ENCODE data around the gene LONRF2.
"Not testable (repeated sequence)": the region's sequence is repeated elsewhere in the genome, so short reads cannot be mapped to it uniquely, and the experiment has no call there.

Gene LONRF2

DNA sequence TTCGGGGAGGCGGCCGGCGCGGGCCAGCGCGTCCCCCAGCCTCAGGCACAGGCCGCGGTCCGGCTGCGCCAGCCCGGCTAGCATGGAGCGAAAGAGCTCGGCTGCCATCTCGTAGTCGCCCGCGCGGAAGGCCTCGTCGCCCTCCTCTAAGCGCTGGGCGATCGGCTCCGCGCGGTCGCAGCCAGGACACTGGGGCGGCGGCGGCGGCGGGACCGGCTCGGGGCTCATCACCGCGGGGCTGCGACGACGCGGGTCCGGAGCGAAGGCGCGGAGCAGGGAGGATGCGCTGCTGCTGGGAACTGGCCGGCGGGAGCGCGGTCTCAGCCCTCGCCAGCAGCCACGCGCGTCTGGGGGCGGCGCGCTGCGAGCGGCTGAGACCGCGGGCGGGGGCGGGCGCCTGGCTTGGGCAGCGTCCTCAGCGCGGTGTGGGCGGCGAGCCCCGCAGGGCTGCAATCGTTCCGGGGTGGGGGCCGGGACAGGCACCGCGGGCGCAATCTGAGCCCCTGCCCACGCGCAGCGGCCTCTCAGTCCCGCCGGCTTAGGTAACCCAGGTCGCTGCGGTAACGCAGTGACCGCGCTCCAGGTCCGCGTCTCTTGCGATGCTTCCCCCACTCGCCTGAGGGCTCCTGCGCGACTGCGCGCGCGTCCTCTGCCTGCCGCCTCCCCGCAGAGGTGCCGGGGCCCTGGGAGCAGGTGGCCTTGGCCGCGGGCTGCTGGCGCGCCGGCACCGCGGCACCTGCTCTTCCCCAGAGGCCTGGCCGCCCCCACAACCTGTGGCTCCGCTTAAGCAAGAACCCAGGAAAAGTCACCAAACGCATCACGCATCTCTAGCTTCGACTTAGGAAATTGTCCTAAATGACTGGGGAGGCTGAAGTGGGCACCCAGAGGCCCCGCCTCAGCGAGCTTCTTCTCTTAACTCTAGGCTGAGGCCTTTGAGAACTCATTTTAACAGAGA, at the start of gene LONRF2:
Gene LONRF2, minus strand, starts transcription at position 636 of the 955 bp plus-strand sequence. Its CDS starts 408 bp downstream, at position 228.
- no peak for DNase-seq (ENCODE audit: low read depth)

GRCh38 chr2:100367163-100367562, 44.9 kb upstream of the LONRF2 start:
- no peak for DNase-seq (ENCODE audit: low read depth)

- DNase-seq (ENCODE audit: low read depth), result no peak
Observed at GRCh38 chr2:100365434-100365833, 43.1 kb upstream of the LONRF2 start.

DNA sequence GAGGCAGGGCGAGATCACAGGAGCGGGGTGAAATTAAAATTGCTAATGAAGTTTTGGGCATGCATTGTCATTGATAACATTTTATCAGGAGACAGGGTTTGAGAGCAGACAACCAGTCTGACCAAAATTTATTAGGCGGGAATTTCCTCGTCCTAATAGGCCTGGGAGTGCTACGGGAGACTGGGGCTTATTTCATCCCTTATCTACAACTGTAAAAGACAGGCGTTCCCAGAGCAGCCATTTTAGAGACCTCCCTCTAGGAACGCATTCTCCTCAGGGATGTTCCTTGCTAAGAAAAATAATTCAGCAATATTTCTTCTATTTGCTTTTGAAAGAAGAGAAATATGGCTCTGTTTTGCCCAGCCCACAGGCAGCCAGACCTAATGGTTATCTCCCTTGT, 40.0 kb upstream of the LONRF2 start:
- DNase-seq (ENCODE audit: low read depth), result not testable (repeated sequence)

DNA sequence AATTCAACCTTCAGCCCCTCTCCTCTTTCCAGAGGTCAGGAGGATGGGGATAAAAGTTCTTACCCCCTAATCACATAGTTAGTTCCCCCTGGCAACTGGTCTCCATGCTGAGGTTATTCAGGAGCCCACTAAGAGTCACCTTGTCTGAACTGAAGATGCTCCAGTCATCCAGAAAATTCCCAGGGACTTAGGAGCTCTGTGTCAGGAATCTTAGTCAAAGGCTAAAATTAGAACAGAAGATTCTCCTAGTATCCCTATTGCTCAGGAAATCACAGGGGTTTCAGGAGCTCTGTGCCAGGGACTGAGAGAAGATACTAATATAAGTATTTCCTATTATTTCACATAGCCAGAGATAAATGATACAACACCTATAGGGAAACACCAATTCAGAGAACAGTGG, 37.3 kb upstream of the LONRF2 start:
- DNase-seq (ENCODE audit: low read depth), result no peak

DNA sequence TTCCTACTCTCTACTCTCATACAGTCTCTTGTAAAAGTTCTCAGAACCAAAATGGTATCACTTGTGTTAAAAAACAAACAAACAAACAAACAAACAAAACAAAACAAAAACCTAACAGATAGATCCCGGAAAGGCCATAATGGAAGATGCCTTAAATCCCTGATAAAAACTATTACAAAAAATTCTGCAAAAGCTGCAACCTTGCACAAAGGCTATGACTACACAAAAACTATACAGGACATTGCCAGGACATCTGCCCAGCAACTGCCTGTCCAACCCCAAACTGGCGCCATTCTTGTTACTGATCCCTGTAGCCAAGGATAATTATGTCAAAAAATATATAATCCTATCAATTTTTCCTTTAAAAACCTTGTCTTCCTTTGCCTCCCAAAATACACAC, 36.3 kb upstream of the LONRF2 start:
- DNase-seq (ENCODE audit: low read depth), result no peak

DNA sequence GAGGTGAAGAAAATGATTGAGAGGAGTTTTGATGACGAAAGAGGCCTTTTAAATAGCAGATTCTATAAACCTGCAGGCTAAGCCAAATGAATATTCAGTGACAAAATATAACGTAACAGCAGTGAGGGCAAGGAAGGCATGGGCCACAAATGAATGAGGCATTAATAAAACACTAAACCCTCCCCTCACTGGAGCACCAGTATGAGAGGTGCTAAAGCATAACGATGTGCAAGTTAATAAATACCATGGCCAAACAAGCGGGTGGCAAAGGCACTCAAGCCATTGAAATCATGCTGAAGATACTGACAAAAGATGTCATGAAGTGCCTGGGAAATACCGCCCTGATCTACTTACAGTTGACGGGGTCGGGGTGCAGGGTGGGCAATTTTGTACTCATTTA, 30.2 kb upstream of the LONRF2 start:
- no peak for DNase-seq (ENCODE audit: low read depth)

DNA sequence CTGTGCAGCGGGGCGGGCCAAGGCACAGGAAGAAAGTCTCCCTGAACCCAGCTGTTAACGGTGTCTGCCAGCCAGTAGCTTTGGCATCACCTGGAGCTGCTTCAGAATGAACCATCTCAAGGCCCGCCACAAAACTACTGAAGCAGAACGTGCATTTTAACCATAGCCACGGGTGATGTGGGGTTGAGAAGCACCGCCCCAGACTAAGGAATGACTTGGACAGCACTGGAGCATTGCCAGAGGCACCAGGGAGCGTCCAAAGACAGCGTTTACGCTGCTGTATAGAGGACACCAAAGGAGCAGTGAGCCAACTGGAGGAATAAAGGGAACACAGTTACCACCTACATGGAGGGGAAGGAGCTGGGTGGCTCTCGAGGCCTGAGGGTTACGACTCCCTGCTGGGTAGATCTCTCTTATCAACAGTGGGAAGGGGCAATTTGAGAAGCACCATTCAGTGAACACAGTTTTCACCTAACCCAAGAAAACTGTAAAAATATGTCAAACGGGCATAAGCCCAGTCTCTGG, 28.4 kb upstream of the LONRF2 start:
- no peak for DNase-seq (ENCODE audit: low read depth)

- not testable (repeated sequence) for DNase-seq (ENCODE audit: low read depth)
Observed at GRCh38 chr2:100345144-100345543, 22.8 kb upstream of the LONRF2 start.

DNA sequence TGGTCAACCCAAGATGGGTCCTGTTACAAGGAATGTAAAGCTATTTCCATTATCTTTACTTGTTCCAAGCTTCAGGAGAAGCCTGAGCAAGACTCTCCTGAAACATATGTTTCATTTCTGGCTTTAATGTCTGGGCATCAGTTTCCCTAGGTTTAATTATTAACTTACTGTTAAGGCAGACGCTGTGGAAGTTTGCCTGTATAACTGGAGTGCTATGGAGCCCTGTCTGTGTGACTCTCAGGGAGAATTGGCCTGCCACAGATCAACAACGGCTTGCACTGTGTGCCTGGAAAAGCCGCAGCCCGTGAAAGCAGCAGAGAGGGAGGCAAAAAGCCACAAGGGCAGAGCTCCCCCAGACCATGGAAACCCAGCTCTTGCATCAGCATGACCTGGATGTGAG, 22.1 kb upstream of the LONRF2 start:
- no peak for DNase-seq (ENCODE audit: low read depth)

DNA sequence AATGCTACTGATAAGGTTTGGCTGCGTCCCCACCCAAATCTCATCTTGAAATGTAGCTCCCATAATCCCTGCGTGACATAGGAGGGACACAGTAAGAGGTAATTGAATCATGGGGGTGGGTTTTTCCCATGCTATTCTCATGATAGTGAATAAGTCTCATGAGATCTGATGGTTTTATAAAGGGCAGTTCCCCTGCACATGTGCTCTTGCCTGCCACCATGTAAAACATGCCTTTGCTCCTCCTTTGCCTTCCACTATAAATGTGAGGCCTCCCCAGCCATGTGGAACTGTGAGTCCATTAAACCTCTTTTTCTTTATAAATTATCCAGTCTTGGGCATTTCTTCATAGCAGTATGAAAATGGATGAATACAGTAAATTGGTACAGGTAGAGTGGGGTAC, 20.2 kb upstream of the LONRF2 start:
- DNase-seq (ENCODE audit: low read depth), result not testable (repeated sequence)

DNA sequence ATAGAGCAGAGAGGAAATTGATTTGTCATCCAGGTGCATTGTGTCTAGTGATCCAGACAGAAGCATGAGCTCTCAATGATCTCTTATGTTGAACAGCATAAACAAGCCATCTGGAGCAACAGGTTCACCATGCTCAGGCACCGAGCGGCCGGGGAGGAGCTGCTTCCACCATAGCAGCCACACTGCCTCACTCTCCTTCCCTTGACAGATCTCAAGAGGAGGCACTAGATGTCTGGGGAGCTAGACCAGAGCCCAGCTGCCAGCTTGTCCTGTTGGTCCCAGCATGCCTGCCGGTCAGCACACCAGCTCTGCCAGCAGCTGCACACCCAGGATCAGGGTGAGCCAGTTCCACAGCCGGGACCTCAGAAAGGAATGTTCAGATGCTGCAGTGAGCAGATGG, 17.5 kb upstream of the LONRF2 start:
- no peak for DNase-seq (ENCODE audit: low read depth)

- no peak for DNase-seq (ENCODE audit: low read depth)
Observed at GRCh38 chr2:100334929-100335328, 12.6 kb upstream of the LONRF2 start.

GRCh38 chr2:100327742-100328141, 5.4 kb upstream of the LONRF2 start:
- DNase-seq (ENCODE audit: low read depth), result no peak

- DNase-seq (ENCODE audit: low read depth), result no peak
Observed at GRCh38 chr2:100321179-100321865, 979 bp downstream of the LONRF2 start.

DNA sequence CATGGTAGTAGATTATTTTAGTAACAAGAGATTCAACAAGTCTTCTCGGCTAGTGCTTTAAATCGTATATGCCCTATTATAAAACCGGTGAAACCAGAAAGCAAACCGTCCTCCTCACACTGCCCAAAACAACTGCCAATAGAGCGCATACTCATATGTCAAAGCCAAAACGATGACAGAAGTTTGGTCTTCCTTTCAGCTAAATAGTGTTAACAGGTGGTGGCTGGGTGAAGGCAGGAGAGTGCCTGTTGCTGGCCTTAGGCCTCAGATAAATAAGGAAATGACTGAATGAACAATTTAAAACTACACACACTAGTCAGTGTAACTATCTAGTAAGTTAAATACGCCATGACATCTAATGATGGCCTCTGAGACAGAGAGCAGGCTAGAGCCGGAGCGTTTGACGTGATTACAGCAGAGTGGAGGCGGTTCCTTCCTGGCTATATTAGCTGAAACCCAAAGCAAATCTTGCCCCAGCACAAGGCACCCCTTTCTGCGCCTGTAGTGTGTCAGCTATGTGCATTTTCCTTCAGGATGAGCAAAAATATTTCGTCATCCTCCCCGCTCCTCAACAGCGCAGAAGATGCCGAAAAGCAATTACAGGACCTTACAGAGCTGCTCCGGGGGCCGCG, 1.6 kb downstream of the LONRF2 start:
- DNase-seq (ENCODE audit: low read depth), result no peak

DNA sequence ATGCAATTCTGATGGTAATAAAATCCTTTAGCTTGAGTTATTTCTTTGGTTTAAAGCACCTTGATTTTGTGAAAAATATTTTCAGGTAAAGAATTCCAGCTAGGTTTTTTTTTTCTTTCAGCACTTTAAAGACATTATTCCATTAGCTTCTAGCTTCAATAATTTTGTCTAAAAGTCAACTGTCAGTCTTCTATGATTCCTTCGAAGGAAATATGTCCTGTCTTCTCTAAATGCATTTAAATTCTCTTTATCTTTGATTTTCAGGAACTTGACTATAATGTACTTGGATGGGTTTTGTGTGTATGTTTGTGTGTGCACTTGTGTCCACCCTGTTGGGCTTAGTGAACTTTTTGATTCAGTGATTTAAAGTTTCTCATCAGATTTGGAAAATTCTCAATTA, 4.7 kb downstream of the LONRF2 start:
- no peak for DNase-seq (ENCODE audit: low read depth)

DNA sequence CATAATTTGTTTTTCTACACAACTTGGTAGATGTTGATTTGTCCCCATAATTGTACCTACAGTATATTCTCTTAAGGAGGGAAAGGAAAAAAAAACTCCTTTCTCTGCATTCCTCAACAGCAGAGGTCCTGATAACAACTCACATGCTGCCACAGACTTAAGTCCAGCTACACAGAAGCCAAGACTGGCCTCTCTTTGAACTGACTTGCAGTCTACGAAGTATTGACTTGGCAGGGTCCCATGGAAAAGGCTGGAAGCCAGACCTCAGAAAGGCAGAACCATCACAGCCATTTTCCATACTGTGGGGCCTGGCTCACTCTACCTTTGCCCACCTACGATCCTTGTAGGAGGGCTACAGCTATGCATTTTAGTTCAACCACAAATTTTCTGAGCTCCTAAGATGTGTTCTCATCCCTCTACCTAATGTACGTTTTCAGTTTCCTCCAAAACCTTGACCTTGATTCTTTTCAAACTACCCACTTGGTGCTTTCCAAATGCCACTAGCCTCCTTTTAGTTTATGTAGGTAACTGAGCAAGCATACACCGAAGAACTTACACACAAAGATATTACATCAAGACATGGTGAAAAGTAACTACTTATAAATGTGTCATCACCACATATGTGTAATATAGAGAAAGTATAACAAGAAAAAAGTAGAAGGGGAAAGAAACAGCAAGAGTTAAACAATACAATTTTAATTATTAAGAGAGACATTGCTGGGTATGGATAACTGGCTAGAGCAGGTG, 12.2 kb downstream of the LONRF2 start:
- DNase-seq (ENCODE audit: low read depth), result no peak

- DNase-seq (ENCODE audit: low read depth), result no peak
Observed at GRCh38 chr2:100309311-100309710, 13.0 kb downstream of the LONRF2 start.

DNA sequence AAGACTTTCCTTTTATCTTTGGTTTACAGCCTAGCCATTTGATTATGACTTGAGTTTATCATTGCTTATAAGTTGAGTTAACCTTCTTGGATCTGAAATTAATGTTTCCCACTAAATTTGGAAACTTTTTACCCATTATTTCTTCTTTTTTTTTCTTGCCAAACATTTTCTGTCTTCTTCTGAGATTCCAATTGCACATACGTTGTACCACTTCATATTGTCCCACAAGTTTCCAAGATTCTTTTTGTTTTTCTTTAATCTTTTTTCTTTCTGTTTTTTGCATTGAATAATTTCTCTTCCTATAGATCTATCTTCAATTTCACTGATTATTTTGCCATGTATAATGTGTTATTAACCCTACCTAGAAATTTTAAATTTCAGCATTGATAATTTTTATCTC, 18.6 kb downstream of the LONRF2 start:
- no peak for DNase-seq (ENCODE audit: low read depth)

DNA sequence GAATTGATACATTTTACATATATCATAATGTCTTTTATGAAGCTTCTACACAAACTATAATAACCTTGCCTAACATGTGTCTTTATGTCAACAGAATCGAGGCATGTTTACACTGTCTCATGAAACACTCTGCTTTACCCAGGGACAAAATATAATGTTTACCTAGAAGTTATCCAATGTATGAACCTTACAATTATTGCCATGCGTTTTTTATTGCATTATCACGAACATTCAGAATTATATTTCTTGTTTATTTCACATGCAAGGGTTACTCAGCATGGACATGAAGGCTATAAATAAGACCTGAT, 19.8 kb downstream of the LONRF2 start:
- DNase-seq (ENCODE audit: low read depth), result no peak
